NCI-H1436 (cell line): ENCODE data around the gene PROK1.
"Not testable (repeated sequence)": the region's sequence is repeated elsewhere in the genome, so short reads cannot be mapped to it uniquely, and the experiment has no call there.

ENCODE experiments used
- DNase-seq: peaks from one replicate; lab custom pipeline; 2025; lab: John Stamatoyannopoulos, UW

The PROK1 gene

DNA sequence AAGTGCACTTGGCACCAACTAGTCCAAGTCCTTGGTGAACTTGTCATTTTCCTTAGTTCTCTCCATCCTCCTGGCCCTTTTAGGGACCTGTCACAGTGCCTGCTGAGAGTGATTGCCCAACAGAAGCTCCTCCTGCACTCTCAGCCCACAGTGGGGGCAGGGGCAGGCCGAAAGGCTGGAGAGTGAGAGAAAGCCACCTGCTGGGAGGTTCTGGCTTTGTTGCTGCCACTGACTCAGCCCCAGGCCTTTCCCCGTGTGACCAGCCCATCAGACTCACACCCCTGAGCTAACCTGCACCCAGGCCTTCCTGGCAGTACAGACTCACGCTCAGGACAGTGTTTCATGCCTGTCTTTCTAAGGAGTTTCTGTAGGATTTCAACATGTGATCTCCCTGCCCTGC, 17.1 kb upstream of the PROK1 start:
- no peak for DNase-seq

DNA sequence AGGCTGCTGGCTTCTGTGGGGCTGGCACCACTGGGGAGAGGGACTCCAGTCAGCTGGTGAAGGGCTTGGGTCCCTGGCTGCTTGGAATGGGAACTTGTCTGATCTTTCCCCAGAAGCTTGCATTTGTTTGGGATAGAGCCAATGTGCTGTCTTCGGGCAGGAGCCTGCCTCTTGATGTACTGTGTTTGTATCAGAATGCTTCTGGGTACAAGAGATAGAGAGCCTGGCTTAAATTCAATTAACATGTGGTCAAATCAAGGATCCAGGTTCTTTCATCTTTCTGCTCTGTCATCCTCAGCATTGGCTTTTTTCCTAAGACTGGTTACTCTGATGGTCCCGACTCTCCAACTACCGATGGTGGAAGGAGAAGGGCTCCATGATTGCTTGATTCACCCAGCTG, 16.0 kb upstream of the PROK1 start:
- no peak for DNase-seq

DNA sequence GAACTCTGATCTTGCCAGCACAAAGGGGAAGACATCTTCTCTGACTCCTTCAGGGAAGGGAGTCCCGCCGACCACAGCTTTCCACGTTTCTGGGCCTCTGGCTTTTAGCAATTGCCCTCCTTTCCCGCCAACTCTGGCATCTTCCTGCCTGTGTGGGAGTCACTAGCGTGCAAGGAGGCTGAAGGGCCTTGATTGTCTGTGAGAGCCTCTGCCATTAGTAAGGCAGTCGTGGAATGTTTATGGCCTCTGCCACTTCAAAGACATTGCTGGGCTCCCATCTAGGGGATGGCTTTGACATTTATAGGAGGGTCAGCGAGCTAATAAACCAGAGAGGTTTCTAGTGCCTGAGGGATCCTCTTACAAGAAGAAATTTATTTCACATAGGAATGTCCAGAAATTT, 14.3 kb upstream of the PROK1 start:
- no peak for DNase-seq

DNA sequence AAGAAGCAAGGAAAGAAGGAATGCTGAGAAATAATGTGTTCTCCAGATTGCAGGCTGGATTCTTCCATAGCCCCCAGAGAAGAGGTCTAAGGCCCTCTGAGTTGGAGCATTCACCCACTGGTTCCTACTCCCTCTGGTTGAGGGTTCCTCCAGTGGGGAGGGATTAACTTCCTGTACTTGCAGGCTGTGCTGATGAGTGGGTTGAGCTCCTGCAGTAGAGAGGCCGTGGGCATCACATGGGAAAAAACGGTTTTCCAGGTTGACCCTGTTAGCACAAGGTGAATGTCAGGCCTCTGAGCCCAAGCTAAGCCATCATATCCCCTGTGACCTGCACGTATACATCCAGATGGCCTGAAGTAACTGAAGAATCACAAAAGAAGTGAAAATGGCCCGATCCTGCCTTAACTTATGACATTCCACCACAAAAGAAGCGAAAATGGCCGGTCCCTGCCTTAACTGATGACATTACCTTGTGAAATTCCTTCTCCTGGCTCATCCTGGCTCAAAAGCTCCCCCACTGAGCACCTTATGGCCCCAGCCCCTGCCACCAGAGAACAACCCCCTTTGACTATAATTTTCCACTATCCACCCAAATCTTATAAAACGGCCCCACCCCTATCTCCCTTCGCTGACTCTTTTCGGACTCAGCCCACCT, 13.2 kb upstream of the PROK1 start:
- not testable (repeated sequence) for DNase-seq

DNA sequence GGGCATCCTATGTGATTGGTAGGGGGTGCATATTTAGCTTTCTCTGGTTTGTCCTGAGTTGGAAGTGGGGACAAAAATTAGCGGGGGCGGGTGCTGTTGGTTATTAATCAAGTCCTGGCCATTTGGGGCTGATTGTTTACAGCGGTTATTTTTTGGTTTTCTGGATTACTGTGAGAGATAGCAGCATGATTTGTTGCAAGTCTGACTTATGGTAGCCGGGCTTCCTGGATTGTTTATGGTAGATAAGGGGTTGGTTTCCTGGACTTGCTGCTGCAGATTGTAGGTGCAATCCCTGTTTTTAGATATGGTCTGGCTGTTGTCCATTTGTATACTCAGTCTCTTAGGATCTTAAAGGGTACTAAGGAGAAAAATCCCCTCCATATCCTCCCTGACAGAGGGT, 12.1 kb upstream of the PROK1 start:
- DNase-seq: no peak

DNA sequence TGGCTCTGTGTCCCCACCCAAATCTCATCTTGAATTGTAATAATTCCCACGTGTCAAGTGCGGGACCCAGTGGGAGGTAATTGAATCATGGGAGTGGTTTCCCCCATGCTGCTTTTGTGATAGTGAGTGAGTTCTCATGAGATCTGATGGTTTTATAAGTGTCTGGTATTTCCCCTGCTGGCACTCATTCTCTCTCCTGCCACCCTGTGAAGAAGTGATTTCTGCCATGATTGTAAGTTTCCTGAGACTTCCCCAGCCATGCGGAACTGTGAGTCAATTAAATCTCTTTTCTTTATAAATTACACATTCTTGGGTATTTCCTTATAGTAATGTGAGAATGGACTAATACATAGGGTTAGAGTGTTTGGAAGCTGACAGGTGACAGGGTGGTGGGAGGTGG, 11.1 kb upstream of the PROK1 start:
- not testable (repeated sequence) for DNase-seq

DNA sequence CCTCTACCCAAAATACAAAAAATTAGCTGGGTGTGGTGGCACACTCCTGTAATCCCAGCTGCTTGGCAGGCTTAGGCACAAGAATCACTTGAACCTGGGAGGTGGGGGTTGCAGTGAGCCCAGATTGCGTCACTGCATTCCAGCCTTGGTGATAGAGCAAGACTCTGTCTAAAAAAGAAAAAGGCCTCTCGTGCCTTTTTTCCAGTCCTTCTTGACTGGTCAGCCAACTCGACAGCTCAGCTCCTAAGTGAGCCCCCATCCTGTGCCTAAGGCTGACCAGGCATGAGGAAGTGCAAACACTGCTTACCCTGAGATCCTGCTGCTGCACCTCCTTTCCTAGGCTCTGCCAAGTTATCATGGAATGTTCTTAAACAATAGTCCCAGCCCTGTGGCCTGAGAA, 10.1 kb upstream of the PROK1 start:
- DNase-seq: no peak

DNA sequence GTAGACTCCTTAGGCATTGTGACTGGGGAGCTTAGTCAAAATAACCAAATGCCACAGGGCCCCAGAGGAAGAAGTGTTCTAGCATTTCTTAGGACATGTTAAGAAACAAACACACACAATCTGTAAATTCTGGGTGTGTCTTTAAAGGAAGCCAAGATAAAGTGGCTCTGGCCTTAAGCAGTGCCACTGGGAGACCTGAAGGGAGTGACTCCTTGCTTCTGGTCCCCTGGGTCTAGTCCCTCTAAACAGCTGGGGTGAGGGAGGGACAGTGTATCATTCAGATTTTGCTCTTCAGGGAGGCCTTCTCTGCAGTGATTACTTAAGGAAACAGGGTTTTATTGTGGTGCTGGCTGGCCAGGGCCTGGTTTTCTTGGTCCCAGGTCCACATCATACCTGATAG, 9.1 kb upstream of the PROK1 start:
- no peak for DNase-seq

DNA sequence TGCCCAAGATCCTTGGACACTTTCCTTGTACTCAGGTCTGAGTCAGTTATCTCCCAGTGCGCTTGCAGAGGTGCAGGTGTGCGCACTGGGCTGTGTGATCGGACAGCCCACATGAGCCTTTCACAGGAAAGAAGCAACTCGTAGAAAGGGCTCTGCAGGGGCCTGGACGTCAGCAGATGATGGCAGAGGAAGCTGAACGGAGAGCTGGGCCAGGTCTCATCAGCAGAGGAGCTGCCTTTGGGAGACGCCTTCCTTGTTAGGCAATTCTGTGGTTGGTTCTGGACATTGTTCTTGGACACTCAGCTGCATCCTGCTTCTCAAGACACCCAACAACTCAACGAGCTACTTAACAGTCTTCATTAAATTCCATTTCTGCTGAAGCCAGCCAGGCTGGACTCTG, 7.5 kb upstream of the PROK1 start:
- DNase-seq: no peak

DNA sequence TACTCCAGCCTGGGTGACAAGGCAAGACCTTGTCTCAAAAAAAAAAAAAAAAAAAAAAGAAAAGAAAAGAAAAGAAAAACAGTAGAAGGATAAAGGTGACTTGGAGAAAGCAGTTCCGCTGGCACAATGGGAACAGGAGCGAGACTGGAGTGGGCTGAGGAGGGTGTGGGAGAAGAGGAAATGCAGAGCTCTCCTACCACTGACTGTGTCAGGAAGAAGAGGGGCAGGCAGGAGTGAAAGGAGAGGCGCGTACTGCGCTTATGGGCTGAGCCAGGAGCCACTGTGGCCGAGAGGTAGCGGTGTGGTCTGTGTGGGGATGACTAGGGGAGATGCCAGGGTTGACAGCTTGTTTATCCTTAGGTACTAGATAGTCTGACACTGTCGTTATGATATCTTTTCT, 6.4 kb upstream of the PROK1 start:
- no peak for DNase-seq

DNA sequence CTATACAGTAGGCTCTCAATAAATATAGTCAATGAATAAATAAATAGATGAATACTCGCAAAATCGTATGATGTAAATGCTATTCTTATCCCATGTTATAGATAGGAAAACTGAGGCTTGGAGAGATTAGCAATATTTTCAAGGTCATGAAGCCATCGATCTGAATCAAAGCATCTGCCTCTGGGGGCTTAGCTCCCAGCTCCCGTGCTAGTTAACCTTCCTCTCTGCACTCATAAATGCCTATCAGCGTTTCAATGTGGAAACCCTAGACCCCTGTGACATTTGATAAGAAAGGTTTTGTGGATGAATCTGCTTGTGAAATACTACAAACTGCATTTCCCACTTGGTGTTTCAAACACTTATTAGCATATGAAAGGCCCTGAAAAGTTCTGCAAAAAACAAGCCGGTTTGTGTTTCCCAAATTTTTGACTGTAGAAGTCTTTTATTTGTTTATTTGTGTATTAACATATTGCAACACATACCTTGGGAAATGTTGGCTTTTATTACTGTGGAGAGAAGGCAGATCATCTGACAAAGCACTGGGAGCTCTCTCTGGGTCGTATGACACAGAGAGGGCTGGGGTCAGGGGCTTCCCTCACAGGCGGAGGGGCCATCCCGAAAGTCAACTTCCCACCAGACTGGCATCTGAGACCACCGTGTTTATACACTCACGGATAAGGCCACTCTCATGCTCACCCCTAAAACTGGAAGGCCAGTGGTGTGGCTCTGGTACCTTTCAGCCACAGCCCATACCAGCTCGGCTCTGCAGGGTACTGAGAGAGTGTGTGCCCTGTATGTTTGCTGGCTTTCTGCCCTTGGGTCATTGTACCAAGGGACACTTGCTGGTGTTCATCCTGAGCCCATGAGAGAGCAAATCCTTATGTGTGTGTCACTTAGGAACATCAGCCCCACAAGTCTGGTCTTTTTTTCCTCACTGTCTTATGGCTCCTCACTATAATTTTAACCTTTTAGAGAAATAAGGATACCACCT, 993 bp upstream of the PROK1 start:
- no peak for DNase-seq

DNA sequence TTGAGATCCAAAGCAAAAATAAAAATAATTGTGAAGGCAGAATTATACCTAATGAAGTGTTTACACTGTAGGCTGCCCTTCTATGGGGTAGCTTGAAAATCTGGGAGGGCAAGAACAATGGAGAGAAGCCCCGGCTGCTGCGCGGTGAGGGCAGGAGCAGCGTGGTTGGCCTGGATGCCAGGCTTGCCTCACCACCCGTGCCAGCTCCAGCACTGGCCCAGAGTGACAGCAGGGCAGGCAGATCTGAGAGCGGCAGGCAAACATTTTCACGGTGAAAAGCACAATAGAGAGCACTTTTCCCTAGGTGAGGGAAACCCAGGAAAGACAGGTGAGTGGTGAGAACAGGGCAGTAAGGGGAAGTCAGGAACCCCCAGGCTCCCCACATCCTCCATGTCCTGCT, 1.4 kb downstream of the PROK1 start:
- no peak for DNase-seq

DNA sequence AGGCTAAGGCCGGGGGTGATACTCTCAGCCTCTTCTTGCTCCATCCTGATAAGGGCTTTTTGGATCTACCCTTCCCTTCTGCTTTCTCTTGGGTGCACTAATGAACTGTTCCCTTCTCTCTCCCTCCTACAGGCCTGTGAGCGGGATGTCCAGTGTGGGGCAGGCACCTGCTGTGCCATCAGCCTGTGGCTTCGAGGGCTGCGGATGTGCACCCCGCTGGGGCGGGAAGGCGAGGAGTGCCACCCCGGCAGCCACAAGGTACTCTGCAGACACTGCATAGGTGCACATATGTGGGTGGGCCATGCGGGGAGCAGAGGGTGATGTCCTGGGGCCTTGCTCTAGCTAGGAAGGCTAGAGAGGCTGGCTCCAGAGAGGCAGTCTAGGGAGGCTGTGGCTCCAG, 2.9 kb downstream of the PROK1 start:
- no peak for DNase-seq

DNA sequence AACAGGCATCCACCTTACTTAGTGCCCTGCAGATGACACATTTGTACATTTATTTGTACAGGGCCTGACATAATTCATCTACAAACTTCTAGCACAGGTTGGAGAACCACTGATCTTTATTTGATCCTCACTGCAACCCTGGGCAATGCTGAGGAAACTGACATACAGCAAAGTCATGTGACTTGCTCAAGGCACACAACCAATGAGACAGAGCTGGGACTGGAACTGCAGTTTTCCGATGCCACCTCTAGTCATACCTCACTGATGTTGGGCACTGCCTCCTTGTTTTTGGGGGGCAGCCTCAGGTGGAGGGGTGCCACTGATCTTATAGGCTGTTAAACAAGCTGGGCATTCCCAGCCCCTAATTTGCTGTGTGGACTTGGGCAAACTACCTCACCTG, 3.4 kb downstream of the PROK1 start:
- no peak for DNase-seq

DNA sequence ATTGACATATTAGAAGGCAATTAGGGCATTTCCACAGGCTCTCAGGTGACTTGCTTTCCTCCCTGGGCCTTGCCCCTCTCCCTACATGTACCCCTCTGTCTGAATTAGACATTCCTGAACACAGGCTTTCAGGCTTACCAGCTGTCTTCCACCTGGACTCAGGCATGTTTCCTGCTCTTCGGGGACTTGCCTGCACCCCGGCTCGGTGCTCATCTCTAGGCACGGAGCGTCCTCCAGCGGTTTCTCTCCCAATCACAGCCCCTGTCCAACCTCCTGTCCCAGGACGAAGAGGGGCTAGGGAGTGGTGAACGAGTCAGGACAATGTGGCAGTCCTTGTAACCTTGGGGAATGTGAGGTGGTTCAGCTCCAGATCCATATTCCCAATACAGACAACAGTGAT, 4.2 kb downstream of the PROK1 start:
- no peak for DNase-seq

DNA sequence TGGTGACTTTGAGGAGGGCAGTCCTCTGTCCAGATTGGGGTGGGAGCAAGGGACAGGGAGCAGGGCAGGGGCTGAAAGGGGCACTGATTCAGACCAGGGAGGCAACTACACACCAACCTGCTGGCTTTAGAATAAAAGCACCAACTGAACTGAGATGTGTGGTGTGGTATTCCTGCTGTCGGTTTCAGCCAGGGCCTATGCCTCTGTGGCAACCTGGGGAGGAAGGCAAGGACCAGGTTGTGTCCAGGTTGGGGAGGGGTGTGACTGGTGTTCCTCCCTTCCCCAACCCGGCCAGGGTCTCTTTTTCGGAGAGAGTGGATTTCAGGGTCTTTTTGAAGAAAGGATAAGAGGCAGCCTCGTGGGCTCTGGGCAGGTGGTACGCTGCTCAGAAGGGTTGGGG, 6.3 kb downstream of the PROK1 start:
- DNase-seq: no peak

DNA sequence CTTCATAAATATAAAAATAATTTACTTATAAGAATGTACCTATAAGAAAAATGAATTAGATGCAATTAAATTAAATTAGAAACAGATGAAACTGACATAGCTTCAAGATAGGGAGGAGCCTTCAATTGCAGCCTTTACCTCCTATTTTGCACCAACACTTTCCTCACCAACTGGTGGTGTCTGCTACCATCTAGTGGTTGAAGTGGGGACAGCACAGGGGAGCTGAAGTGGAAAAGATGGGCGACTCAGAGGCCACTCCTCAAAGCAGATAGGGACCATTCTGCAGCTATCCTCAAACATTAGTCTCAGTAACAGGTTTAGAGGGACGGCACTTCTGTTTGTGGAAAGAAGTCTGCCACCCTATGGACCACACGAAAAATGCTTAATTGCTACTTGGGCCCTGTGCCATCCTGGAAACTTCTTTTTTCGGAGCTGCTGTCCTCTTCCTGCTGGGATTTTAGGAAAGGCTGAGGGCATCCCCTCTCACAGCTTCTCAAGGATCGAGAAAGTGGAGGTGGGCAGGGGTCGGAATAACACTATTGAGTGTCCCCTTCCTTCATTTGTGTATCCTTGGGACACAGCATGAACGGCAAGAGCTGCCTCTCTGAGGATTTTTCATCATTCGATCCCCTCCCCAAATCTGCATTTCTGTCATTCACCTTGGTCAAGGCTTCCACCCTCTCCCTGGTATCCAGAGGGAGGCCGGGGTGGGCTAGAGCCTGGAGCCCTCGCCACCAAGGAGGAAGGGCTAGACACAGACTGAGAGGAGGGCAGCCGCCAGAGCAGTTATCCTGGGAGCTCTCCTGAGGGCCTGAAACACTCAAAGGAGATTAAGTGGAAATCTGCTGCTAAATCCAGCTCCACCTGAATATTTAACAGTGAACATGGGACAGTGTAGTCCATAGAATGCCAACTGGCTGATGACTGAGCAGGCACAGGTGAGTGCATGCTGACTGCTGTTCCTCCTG, 9.6 kb downstream of the PROK1 start:
- DNase-seq: peak; percentile 76

DNA sequence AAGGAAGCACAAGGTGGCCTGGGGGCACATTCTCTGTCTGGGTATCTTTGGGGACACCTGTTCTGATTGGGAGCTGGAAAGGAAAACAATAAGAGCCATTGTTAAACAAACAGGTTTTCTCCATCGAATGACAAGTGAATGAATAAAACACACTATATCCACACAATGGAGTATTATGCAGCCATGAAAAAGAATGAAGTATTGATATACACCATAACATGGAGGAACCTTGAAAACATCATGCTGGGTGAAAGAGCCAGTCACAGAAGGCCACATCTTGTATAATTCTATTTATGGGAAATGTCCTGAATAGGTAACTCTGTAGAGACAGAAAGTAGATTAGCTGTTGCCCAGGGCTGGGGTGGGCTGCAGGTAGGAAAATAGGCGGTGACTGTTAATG, 11.1 kb downstream of the PROK1 start:
- DNase-seq: no peak

DNA sequence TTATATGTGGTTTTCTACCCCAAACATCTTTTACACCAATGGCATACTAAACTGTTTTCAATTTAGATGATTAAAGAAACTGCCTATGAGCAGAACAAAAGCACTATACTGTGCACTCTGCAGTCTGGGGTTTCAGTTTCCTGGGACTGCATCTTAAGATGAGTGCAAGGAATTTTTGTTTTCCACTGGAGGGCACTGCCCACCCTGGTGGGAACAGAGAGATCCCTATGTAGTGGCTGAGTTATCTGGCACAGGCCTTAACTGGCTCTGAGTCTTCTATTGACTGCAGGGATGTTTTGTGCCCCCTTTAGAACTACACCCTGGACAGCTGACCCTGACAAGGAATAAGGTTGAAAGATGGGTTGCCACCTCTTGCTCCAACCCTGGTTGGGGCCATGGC, 12.0 kb downstream of the PROK1 start:
- no peak for DNase-seq

DNA sequence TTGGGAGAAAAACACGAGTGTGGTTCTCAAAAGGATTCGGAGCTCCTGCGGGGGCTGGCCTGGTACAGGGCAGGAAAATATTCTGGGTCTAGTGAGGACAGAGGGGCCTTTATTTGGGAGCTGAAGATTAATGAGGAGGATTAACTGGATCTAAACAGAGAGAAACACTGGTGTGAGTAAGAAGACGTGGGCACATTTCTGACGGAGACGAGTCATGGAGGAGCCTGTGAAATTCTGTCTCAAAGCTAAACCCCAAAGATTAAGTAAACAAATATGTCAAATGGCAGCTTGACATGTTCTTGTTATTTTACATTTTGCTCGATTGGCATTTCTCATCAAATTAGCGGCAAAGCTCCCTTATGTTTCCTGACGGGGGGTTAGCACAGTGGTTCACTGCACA, 12.8 kb downstream of the PROK1 start:
- no peak for DNase-seq

DNA sequence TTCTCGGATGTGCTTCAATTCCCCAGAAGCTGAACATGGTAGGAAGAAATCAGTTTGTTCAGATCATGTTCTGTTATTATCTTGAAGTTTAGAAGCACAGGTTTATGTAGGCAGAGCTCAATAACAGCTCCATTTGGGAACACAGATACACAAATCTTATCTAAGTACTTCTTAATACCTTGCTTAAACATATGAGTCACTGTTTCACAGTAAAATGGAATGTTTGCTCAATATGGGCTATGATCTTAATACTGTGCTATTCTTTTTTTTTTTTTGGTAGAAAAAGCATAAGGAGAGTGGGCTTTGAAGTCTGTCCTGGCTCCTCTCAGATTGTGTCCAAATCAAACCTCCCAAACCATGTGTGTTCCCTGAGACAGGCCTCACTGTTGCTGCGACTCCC, 13.4 kb downstream of the PROK1 start:
- no peak for DNase-seq

DNA sequence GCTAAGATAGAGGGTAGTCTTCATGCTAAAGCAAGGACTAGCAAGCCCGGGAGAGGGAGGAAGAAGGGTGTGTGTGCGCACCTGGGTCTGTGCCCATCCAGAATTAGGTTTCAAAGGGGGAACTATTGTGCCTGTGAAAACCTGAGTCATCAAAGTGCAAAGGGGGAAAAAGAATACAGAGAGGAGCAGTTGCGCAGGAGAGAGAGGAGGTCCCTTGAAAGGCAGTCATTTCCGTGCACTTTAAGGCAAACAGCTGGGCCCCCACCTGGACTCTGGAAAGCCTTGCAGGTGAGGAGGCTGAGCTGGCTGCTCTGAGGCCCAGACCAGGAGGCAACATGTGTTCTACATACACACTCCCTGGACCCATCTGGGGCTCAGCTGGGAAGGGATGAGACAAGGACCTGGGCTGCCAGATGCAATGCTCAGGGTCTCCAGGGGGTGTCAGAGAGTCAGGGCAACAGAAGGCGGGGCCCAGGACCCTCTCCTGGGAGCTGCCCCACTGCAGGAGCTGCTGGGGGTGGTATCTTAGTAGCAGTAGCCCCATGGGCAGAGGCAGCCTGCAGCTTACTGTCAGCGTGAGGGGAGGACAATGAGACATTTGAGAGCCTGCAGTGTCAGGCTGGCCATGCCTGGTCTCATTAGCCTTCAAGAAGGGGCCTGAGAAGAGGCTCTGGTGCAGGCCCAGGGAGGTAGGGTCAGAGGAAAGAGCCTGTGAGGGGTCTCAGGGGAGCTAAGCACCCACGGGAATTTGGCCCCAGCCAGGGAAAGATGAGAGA, 14.3 kb downstream of the PROK1 start:
- no peak for DNase-seq
